ENCODE data around the gene TRIM23.

TRIM23 gene

GRCh38 chr5:65651144-65651543 lies 27.0 kb upstream of the TRIM23 start:
- peak; percentile 15 for DNase-seq
- no peak overlapping the region for H3K4me3 ChIP-seq (ENCODE audit: low read depth, low read length)
- no peak overlapping the region for H3K27ac ChIP-seq
- no peaks in the 10 kb centered on the region for H3K36me3 ChIP-seq
- TF ChIP-seq, protein P1, sequence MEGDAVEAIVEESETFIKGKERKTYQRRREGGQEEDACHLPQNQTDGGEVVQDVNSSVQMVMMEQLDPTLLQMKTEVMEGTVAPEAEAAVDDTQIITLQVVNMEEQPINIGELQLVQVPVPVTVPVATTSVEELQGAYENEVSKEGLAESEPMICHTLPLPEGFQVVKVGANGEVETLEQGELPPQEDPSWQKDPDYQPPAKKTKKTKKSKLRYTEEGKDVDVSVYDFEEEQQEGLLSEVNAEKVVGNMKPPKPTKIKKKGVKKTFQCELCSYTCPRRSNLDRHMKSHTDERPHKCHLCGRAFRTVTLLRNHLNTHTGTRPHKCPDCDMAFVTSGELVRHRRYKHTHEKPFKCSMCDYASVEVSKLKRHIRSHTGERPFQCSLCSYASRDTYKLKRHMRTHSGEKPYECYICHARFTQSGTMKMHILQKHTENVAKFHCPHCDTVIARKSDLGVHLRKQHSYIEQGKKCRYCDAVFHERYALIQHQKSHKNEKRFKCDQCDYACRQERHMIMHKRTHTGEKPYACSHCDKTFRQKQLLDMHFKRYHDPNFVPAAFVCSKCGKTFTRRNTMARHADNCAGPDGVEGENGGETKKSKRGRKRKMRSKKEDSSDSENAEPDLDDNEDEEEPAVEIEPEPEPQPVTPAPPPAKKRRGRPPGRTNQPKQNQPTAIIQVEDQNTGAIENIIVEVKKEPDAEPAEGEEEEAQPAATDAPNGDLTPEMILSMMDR (IDR thresholded peaks at IDR 0.05; ENCODE audit: low read depth, low read length), result no peak
- no peaks in the 10 kb centered on the region for H3K9me3 ChIP-seq (ENCODE audit: severe bottlenecking)
- no peaks in the 10 kb centered on the region for H3K27me3 ChIP-seq (ENCODE audit: insufficient read depth, low read depth, severe bottlenecking)

DNA sequence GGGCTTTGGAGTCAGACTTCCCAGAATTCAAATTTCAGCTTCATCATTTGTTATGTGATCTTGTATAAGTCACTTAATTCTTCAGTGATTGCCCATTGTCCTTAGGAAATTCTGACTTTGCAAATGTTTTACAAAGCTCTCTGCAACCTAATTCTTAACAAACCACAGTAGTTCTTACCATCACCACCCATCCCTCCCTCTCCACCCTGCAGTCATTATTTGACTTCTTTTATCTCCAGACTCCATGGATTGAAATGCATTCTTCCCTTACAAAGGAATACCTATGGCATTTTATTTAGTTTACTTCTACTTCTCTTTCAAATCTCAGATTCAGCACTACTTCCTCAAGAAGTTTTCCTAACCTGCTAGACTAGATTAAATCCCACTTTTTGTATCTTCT lies 23.8 kb upstream of the TRIM23 start:
- Histone ChIP-seq H3K4me3 (ENCODE audit: low read depth, low read length) (no peak overlapping the region), H3K27ac (no peak overlapping the region), H3K36me3 (no peaks in the 10 kb centered on the region), H3K27me3 (ENCODE audit: insufficient read depth, low read depth, severe bottlenecking) (no peaks in the 10 kb centered on the region), H3K9me3 (ENCODE audit: severe bottlenecking) (no peaks in the 10 kb centered on the region)
- no peak for DNase-seq
- TF ChIP-seq, protein P1 (IDR thresholded peaks at IDR 0.05; ENCODE audit: low read depth, low read length), result no peak

DNA sequence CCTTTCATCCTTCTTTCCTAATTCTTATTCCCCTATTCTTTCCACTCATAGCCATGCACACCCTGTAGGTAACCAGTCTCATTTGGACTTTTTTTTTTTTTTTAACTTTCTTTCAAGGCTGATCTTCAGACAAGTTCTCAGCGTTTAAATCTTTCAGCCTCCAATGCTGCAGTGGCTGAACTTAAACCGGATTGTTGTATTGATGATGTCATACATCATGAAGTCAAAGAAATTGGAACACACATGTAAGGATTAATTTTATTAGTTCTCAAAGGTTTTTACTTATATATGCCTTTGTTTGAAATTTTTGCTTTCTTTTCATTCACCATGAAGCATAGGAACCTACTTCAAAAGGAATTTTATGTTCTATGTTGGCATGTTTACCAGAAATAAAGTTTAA lies 22.8 kb upstream of the TRIM23 start:
- no peaks in the 10 kb centered on the region for H3K9me3 ChIP-seq (ENCODE audit: severe bottlenecking)
- H3K27me3 ChIP-seq (ENCODE audit: insufficient read depth, low read depth, severe bottlenecking), result no peaks in the 10 kb centered on the region
- H3K36me3 ChIP-seq, result 0 out of 2 replicates have a peak, but pooled peaks cover 2% of the 10 kb centered on the region
- TF ChIP-seq, protein P1 (IDR thresholded peaks at IDR 0.05; ENCODE audit: low read depth, low read length), result no peak
- no peak overlapping the region for H3K27ac ChIP-seq
- no peak for DNase-seq
- H3K4me3 ChIP-seq (ENCODE audit: low read depth, low read length), result no peak overlapping the region

- no peaks in the 10 kb centered on the region for H3K9me3 ChIP-seq (ENCODE audit: severe bottlenecking)
- no peak overlapping the region for H3K27ac ChIP-seq
- DNase-seq, result no peak
- H3K4me3 ChIP-seq (ENCODE audit: low read depth, low read length), result no peak overlapping the region
- H3K36me3 ChIP-seq, result peaks cover 13% of the 10 kb centered on the region
- H3K27me3 ChIP-seq (ENCODE audit: insufficient read depth, low read depth, severe bottlenecking), result no peaks in the 10 kb centered on the region
- TF ChIP-seq, protein P1 (IDR thresholded peaks at IDR 0.05; ENCODE audit: low read depth, low read length), result no peak
Measured at GRCh38 chr5:65640240-65640639, 16.1 kb upstream of the TRIM23 start.

- TF ChIP-seq, protein P1 (IDR thresholded peaks at IDR 0.05; ENCODE audit: low read depth, low read length), result no peak
- Histone ChIP-seq H3K27ac (no peak overlapping the region), H3K36me3 (peaks cover 11% of the 10 kb centered on the region)
Measured at GRCh38 chr5:65630981-65631380, 6.8 kb upstream of the TRIM23 start.

GRCh38 chr5:65625743-65626142 lies 1.6 kb upstream of the TRIM23 start:
- TF ChIP-seq, protein P1 (IDR thresholded peaks at IDR 0.05; ENCODE audit: low read depth, low read length), result no peak
- Histone ChIP-seq H3K27me3 (ENCODE audit: insufficient read depth, low read depth, severe bottlenecking) (no peaks in the 10 kb centered on the region), H3K4me3 (ENCODE audit: low read depth, low read length) (peak overlapping the region; percentile 78), H3K36me3 (peaks cover 11% of the 10 kb centered on the region), H3K9me3 (ENCODE audit: severe bottlenecking) (no peaks in the 10 kb centered on the region), H3K27ac (peak overlapping the region; percentile 94; the same call in 1 of the 2 replicates)
- DNase-seq, result no peak

More at GRCh38 chr5:65630981-65631380, 6.8 kb upstream of the TRIM23 start:
- Histone ChIP-seq H3K27me3 (ENCODE audit: insufficient read depth, low read depth, severe bottlenecking) (no peaks in the 10 kb centered on the region), H3K9me3 (ENCODE audit: severe bottlenecking) (no peaks in the 10 kb centered on the region), H3K4me3 (ENCODE audit: low read depth, low read length) (no peak overlapping the region)
- DNase-seq, result no peak
